Measurements from ENCODE around the gene HS3ST4.
"Not testable (repeated sequence)": the region's sequence is repeated elsewhere in the genome, so short reads cannot be mapped to it uniquely, and the experiment has no call there.

HS3ST4 gene

GRCh38 chr16:26015776-26016175 lies 324.0 kb downstream of the HS3ST4 start:
- no peak for DNase-seq

- no peak for DNase-seq
Observed at GRCh38 chr16:26016989-26017388, 325.2 kb downstream of the HS3ST4 start.

DNA sequence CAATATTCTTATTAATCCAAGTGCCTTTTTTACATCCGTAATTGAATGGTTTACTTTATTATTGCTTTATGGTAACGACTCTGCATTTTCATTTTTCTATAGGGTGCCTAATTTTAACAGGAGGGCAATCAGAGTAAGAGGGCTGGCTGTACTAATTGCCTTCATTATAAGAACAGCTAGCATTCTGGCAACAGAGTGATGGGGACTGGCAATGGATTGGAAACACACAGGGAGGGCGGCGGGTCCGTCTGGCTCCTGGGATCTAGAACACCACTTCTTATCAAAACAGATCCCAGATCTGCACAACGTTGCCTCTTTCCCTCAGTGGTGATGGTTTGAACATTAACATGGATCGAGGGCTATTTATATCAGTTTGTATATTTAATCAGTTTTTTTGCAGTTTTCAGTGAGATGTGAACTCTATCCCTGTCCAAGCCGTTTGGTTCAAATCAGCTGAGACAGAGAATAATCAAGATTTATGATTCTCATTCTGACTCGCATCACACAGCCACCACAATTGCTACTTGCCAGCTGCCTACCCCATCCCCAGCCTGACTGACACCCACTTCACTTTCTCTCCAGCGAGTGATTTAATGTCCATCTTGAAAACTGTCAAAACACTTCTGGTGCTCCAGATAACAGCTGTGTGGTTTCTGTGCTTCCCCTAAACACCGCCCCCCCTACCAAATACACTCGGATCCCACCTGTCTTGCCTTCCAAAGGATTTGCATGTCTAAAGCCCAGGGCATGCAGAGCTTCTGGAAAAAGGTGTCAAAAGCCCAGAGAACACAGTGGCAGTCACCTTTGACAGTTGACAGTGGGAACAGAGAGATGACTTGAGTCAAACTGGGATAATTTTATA lies 327.9 kb downstream of the HS3ST4 start:
- peak in 1 of 2 experiments; percentile 22 for DNase-seq

DNA sequence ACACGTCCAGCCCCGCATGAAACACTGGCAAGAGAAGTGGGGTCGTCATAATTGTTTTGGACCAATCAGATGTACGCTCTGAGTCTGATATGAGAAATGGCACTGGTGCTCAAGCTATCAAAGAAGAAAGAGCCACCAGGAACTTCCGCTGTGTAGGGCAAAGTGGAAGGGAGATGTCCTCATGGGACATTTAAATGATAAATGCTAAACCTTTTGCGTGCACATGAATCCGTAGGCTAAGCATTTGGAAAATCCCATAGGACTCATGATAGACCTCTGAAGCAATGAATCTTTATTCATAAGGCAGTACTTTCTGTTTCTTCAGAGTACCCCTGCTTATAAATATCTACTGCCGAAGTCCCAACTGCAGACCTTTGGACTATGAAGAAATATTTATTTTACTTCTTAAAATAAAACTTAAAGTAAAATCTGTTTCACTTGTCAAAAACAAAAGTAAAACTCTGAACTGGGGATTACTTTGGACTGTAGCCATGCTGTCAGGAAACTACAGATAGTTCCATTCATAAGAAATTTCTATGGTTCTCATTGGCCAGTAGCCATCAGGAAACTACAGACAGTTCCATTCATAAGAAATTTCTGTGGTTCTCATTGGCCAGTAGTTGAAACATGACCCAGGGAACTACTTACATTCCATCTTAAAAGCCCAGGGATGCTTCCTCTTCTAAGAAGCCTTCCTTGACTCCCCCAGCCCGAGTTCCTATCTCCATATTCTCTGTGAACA lies 335.1 kb downstream of the HS3ST4 start:
- no peak for DNase-seq

DNA sequence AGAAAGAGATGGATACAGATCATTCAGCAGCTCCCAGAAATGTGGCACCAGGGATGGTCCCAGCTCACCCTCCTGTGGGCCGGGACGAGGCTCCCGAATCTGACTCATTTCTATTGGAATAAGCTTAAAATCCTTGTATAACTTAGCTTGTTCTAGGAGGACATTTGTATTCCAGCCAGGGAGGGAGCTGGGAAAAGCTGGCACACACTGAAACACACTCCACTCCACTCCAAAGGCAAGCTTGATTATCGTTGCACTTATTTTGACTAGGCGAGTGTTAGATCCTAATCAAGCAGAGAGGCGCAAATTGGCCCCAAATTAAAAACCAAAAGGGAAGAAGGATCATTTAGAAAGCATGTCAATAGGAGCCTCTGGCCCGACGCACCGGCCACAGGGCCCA lies 339.5 kb downstream of the HS3ST4 start:
- no peak for DNase-seq

DNA sequence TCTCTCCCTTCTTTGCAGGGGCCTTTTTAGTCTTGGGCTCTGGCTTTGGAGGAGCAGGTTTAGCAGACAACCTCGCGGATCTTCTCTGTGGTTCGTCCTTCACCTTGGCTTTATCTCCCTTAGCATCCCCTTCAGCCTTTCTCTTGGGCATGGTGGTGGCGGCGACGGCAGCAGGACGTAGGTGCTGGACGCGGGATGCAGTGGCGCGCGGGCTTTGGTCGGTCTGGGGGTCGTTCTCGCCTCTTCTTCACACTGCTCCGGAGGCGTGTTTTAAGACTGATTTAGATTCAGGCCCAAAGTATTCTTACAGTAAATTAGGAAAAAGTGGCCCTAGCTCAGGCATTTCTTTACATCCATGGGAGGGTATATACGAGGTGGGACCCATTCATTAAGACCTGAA lies 340.9 kb downstream of the HS3ST4 start:
- not testable (repeated sequence) for DNase-seq

DNA sequence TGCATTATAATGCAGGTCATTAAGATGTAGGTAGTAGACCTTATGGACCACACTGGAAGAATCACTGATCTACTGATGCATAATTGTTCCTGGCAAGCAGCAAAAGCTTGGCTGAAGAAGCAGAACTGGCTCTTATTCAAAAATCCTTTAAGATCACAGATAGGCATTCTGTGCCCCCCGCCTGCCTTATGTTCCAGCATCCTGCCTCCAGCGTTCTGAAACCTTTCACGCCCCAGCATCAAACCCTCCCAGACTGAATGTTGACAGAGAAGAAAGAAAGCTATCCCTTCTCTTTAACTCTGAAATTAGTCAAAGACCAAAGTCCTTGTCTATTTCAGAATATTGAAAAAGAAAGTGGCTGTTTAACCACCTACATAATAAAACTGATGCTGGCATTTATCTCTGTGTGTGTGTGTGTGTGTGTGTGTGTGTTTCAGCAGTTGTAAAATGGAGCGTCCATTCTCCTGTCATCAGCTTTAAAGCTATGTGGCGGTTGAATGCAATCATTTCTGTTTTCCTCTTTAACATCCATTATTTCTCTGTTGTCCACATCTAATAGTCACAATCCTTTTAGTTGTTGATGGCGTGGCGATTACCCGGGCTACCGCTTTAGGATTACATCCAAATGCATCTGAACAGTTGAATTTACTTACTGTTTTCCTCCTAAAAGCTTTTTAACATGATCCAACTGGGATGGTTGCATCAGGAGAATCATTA lies 350.4 kb downstream of the HS3ST4 start:
- DNase-seq = no peak

DNA sequence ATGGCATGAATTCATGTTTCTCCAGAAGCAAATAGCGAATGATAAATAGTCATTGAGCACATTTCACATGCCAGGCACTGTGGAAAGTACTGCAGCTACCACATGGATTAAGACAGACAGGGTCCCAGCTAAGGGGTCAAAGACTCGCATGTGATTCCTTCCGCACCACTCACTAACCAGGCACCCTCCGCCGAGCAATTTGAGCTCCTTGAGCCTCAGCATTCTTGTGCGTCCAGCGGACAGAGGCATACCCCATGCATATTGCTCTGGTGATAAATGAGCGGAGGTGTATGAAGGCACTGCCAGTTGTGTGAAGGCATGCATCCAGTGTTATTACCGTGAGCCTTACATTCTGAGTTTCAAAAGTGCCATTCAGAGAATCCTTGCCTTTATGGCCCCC lies 358.7 kb downstream of the HS3ST4 start:
- no peak for DNase-seq

- no peak for DNase-seq
Observed at GRCh38 chr16:26051063-26051462, 359.3 kb downstream of the HS3ST4 start.

GRCh38 chr16:26053889-26054288 lies 362.1 kb downstream of the HS3ST4 start:
- no peak for DNase-seq

DNA sequence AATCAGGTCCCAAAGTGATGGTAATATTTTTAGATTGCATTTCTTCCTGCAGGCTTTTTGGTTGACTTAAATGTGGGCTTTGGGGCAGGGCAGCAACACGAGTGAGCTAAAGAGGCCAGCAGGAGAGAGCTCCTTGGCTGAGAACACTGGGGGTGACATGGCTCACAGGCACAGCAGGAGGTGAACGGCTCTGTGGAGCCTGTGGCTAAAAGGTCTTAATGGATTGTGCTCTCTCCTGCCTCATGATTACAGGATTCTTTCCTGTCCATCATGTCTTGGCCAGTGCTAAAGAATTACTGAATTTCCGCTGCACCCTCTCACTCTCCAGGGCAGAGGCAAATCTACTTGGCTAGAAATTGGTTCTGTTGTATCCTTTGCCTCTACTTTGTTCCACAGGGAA lies 366.6 kb downstream of the HS3ST4 start:
- DNase-seq = no peak

GRCh38 chr16:26070302-26071100 lies 378.7 kb downstream of the HS3ST4 start:
- DNase-seq = no peak

DNA sequence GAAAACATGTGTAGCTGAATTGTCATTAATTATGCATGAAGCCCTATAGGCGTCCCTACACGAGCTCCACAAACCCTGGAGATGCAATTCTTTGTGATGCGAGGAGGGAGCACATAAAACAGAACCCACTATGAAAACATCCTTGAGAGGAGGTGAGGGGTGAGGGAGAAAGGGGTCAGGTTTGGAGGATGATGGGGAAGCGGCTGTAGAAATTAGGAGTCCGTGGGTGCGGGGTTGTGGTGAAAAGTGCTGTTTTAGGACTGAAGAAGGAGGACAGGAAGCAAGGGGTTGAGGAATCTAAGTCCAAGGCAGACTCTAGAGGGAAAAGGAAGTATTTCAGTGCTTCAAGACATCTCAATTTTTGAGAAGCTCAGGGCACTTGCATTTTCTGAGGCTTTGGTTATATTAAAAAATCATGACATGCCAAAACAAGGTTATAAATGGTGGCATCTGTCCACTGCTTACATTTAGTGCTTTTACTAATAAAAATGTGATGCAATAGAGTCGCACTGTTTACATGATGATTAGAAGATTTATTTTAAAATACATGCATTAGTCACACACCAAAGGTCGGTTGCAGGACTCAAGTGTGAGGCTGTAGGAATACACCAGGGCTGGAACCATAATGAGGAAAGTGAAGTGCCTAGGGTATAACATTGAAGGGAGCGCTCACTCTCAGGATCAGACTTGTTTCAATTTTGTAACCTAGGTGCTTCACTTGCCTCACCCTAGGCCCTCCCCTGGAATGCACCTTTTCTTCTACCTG lies 379.5 kb downstream of the HS3ST4 start:
- DNase-seq = no peak

DNA sequence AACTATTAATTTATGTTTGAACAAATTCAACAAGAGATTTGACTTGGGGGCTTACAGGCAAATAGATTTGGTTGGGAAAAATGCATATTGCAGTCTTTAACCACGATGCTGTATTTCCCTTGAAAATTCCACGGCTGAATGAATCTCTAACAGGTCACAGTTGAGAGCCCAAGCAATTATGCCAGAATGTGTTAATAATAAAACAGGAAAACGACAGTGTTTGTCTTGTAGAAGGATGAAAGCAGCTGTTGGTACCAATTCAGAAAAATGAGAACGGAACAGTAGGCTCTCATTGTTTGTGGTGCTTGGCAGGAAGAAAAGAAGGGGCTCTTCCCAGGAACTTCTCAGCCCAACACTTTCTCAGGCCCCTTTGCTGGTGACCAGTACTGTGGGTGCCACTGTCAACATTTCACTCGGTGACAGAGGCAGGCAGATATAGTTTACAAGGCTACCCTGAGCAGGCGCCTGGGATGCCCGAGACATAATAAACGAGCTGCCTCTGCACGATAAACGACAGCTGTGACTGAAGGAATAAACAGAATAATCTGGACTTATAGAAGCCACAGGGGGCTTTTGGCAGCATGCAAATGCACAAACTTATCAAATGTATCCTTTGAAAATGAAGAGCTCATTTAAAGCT lies 387.1 kb downstream of the HS3ST4 start:
- peak; percentile 37 to 62 for DNase-seq

GRCh38 chr16:26087091-26087490 lies 395.3 kb downstream of the HS3ST4 start:
- no peak for DNase-seq

DNA sequence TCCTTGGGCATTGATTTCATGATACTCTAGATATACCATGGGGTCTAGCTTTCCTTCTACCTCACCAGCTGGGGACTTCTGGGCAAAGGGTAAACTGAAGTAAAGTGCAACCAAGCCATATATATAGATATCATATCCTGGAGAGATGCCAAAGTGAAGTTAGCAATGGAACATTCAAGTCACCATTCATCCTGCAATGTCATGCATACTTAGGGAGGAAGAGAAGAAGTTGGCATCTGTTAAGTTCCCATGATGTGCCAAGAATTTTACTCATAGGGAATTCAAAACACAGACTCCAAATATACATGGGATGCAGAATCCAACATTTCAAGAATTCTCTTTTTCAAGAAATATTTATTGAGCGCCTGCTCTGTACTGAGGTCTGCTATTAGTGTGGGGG lies 399.8 kb downstream of the HS3ST4 start:
- no peak for DNase-seq

DNA sequence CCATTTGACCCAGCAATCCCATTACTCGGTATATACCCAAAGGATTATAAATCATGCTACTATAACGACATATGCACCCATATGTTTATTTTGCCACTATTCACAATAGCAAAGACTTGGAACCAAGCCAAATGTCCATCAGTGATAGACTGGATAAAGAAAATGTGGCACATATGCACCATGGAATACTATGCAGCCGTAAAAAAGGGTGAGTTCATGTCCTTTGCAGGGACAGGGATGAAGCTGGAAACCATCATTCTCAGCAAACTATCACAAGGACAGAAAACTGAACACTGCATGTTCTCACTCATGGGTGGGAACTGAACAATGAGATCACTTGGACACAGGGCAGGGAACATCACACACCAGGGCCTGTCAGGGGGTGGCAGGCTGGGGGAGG lies 406.4 kb downstream of the HS3ST4 start:
- not testable (repeated sequence) for DNase-seq

DNA sequence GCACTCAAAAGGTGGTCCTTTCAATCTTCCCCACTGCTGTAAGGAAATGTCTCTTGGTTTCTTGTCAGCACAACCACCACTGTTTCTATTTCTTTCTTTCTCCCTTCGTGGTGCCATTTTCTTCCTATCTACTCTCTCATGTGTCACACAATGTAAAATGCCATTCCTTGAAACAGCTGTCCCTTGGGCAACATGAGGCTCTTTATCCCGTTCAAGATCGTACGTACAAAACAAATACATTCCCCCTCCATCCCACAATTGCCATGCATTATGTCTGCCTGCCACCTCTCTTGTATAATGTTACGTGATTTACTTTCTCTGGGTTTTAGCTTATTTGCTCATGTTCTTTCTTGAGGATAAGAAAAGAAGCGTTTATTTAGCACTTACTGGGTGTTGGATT lies 410.6 kb downstream of the HS3ST4 start:
- DNase-seq = no peak

GRCh38 chr16:26108836-26109505 lies 417.2 kb downstream of the HS3ST4 start:
- DNase-seq = no peak

DNA sequence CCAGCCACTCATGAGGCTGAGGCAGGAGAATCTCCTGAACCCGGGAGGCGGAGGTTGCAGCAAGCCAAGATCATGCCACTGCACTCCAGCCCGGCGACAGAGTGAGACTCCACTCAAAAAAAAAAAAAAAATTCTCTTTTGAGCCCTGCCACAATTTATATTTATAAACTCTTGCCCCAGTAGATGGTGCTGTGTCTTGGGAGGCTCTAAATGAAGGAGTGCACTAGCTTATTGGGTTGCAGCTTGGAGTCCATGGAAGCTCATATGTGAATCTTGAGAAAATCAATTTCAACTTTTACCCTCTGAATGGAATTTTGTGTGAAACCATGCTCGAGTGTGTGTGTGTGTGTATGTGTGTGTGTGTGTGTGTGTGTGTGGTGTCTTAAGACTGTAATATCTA lies 420.1 kb downstream of the HS3ST4 start:
- DNase-seq = no peak

GRCh38 chr16:26118575-26118974 lies 426.8 kb downstream of the HS3ST4 start:
- no peak for DNase-seq
